Activated CD4-positive, CD25-positive, alpha-beta regulatory T cell treated with anti-CD3 and anti-CD28 coated beads, Interleukin-2, amount 50 U/mL, for 24 hours (primary cell): ENCODE measurements around the gene PTPRM.

Experiments used
- ATAC-seq, 2 donors: fragments of 150-1000 bp; cut with Tn5 transposase; one replicate each; pipeline ENCODE4 v1.10.0; 2021; ENCODE audit warnings: mild to moderate bottlenecking in 1 of 2, moderate library complexity in 1 of 2

Gene PTPRM

GRCh38 chr18:8254654-8255053, 687.5 kb downstream of the PTPRM start:
- ATAC-seq, result no peak

GRCh38 chr18:8257851-8258434, 690.8 kb downstream of the PTPRM start:
- no peak for ATAC-seq

- no peak for ATAC-seq
These were observed 693.2 kb downstream of the PTPRM start for GRCh38 chr18:8260319-8260718.

- no peak for ATAC-seq
These were observed 693.7 kb downstream of the PTPRM start for GRCh38 chr18:8260827-8261226.

GRCh38 chr18:8261651-8262091, 694.6 kb downstream of the PTPRM start:
- no peak for ATAC-seq

GRCh38 chr18:8262221-8262620, 695.1 kb downstream of the PTPRM start:
- ATAC-seq, result no peak

GRCh38 chr18:8264116-8264515, 697.0 kb downstream of the PTPRM start:
- ATAC-seq, result no peak

GRCh38 chr18:8264861-8265411, 697.8 kb downstream of the PTPRM start:
- ATAC-seq, result no peak

GRCh38 chr18:8272254-8272653, 705.1 kb downstream of the PTPRM start:
- ATAC-seq, result no peak

GRCh38 chr18:8274370-8274769, 707.3 kb downstream of the PTPRM start:
- no peak for ATAC-seq

- ATAC-seq, result no peak
These were observed 709.3 kb downstream of the PTPRM start for GRCh38 chr18:8276406-8276805.

GRCh38 chr18:8277270-8277669, 710.2 kb downstream of the PTPRM start:
- no peak for ATAC-seq

GRCh38 chr18:8279346-8279745, 712.2 kb downstream of the PTPRM start:
- no peak for ATAC-seq

- ATAC-seq, result no peak
These were observed 712.7 kb downstream of the PTPRM start for GRCh38 chr18:8279781-8280330.

GRCh38 chr18:8283891-8284585, 716.9 kb downstream of the PTPRM start:
- ATAC-seq, result no peak

- ATAC-seq, result no peak
These were observed 719.2 kb downstream of the PTPRM start for GRCh38 chr18:8286303-8286702.

GRCh38 chr18:8287196-8287885, 720.2 kb downstream of the PTPRM start:
- ATAC-seq, result no peak

GRCh38 chr18:8288472-8289195, 721.5 kb downstream of the PTPRM start:
- no peak for ATAC-seq

GRCh38 chr18:8290435-8290834, 723.3 kb downstream of the PTPRM start:
- no peak for ATAC-seq

GRCh38 chr18:8290913-8291312, 723.8 kb downstream of the PTPRM start:
- no peak for ATAC-seq

- ATAC-seq, result no peak
These were observed 726.1 kb downstream of the PTPRM start for GRCh38 chr18:8293184-8293583.

- ATAC-seq, result no peak
These were observed 729.9 kb downstream of the PTPRM start for GRCh38 chr18:8296886-8297616.
